HepG2 (cell line): ENCODE data around the gene NISCH. TPM values are rescaled to one million over a fixed set of nuclear protein-coding genes. Genes with fewer than 3 reads are reported as not detected.
A peak's percentile ranks its signal among the peaks of the same experiment; 100 is the strongest.

Experiments used
- ADNP ChIP-seq: sonication (generic); formaldehyde crosslinking; IDR thresholded peaks from 2 replicates; pipeline ENCODE4 v1.4.0; 2020; ENCODE audit warnings: missing genetic modification reagents
- CBX1 ChIP-seq: IDR thresholded peaks from one replicate; pipeline ENCODE4 v1.6.1; 2016; ENCODE audit warnings: antibody characterized with exemption, low read depth
- ELF4 ChIP-seq: sonication (generic); formaldehyde crosslinking; IDR thresholded peaks from 2 replicates; pipeline ENCODE4 v1.5.0; 2020; ENCODE audit warnings: missing genetic modification reagents, mild to moderate bottlenecking, moderate library complexity, borderline replicate concordance
- GABPB1 ChIP-seq: IDR thresholded peaks from 2 replicates; pipeline ENCODE4 v1.6.1; 2016; ENCODE audit warnings: mild to moderate bottlenecking, missing genetic modification reagents, moderate library complexity, missing compliant biosample characterization
- HDAC1 ChIP-seq: sonication (generic); formaldehyde crosslinking; IDR thresholded peaks from 2 replicates; pipeline ENCODE4 v1.5.1; 2020; ENCODE audit warnings: mild to moderate bottlenecking, missing genetic modification reagents
- HNRNPK ChIP-seq: fragments of 200-400 bp; formaldehyde crosslinking; IDR thresholded peaks from 2 replicates; pipeline ENCODE4 v1.6.1; 2018; ENCODE audit warnings: low read length, low read depth, moderate library complexity, mild to moderate bottlenecking; ENCODE audit not compliant: poor library complexity, severe bottlenecking
- JDP2 ChIP-seq: sonication (generic); formaldehyde crosslinking; IDR thresholded peaks from 2 replicates; pipeline ENCODE4 v1.8.1; 2022; ENCODE audit warnings: missing genetic modification reagents, borderline replicate concordance
- KDM4B ChIP-seq: sonication (generic); formaldehyde crosslinking; IDR thresholded peaks from 2 replicates; pipeline ENCODE4 v1.4.0; 2020; ENCODE audit warnings: missing genetic modification reagents
- LCORL ChIP-seq, 2 experiments: fragments of 450-650 bp in 1 of 2; sonication (generic) in 1 of 2; formaldehyde crosslinking in 1 of 2; IDR thresholded peaks; 2 replicates each; pipeline versions ENCODE4 v1.5.0 to v1.6.1; 2017 to 2020; ENCODE audit warnings: antibody characterized with exemption in 1 of 2, missing genetic modification reagents in 1 of 2
- NRL ChIP-seq: sonication (generic); formaldehyde crosslinking; IDR thresholded peaks from 2 replicates; pipeline ENCODE4 v1.5.0; 2020; ENCODE audit warnings: missing genetic modification reagents, mild to moderate bottlenecking, moderate library complexity, borderline replicate concordance
- RXRA ChIP-seq: sonication (generic); formaldehyde crosslinking; IDR thresholded peaks from 2 replicates; pipeline ENCODE4 v1.5.1; 2020; ENCODE audit warnings: missing genetic modification reagents
- ZNF207 ChIP-seq: fragments of 450-650 bp; IDR thresholded peaks from 2 replicates; pipeline ENCODE4 v1.6.1; 2016; ENCODE audit warnings: antibody characterized with exemption, borderline replicate concordance
- ZNF337 ChIP-seq: sonication (generic); formaldehyde crosslinking; IDR thresholded peaks from 2 replicates; pipeline ENCODE4 v1.5.1; 2020; ENCODE audit warnings: missing genetic modification reagents, low read depth, mild to moderate bottlenecking, borderline replicate concordance
- ZNF383 ChIP-seq: sonication (generic); formaldehyde crosslinking; IDR thresholded peaks from 2 replicates; pipeline ENCODE4 v1.4.0; 2020; ENCODE audit warnings: missing genetic modification reagents, mild to moderate bottlenecking, borderline replicate concordance
- ZNF724P ChIP-seq: sonication (generic); formaldehyde crosslinking; IDR thresholded peaks from 2 replicates; pipeline ENCODE4 v1.8.0; 2022; ENCODE audit warnings: missing genetic modification reagents, borderline replicate concordance
- polyA plus RNA-seq, 8 experiments: library from polyadenylated mRNA; depleted of rRNA in 3 of 8; stranded (reverse) in 7 of 8; unstranded in 1 of 8; fragments of >200 nt; fragmentation: Illumina TruSeq in 4 of 8; extraction: Trizol in 4 of 8; gene quantifications; 2 replicates each; pipeline versions ENCODE4 v1.2.1 to v1.2.3, GENCODE V29; 2011 to 2016; ENCODE audit warnings: low read depth in 4 of 8, missing spikeins in 1 of 8, mixed read lengths in 1 of 8; ENCODE audit not compliant: insufficient read depth in 1 of 8
- total RNA-seq, 5 experiments: library from RNA; depleted of rRNA; stranded (reverse); fragments of >200 nt; fragmentation: Illumina TruSeq; extraction: Trizol; gene quantifications; 2 replicates each; pipeline ENCODE4 v1.2.3, GENCODE V29; 2016; ENCODE audit warnings: low read depth in 1 of 5
- TF ChIP-seq, protein P1 (sequence below): sonication (generic); formaldehyde crosslinking; IDR thresholded peaks from 2 replicates; pipeline ENCODE4 v1.9.0; 2021; ENCODE audit warnings: mild to moderate bottlenecking, missing genetic modification reagents
- TF ChIP-seq, protein P2 (sequence below): IDR thresholded peaks from 2 replicates; pipeline ENCODE4 v1.6.1; 2012; ENCODE audit warnings: low read depth, low read length, improper control_type of control experiment
- TF ChIP-seq, protein P3 (sequence below), 2 experiments: fragments of 450-650 bp in 1 of 2; sonication (generic) in 1 of 2; formaldehyde crosslinking; IDR thresholded peaks; 2 replicates each; pipeline versions ENCODE4 v1.5.0 to v1.8.0; 2020 to 2022; ENCODE audit warnings: mild to moderate bottlenecking in 1 of 2, missing genetic modification reagents in 1 of 2

Gene NISCH
- total and polyA plus RNA-seq, 2 of the 13 experiments (the other 11 are each of a cell fraction or from before 2014, with no cell fraction given): 27.0 to 47.6 TPM

DNA sequence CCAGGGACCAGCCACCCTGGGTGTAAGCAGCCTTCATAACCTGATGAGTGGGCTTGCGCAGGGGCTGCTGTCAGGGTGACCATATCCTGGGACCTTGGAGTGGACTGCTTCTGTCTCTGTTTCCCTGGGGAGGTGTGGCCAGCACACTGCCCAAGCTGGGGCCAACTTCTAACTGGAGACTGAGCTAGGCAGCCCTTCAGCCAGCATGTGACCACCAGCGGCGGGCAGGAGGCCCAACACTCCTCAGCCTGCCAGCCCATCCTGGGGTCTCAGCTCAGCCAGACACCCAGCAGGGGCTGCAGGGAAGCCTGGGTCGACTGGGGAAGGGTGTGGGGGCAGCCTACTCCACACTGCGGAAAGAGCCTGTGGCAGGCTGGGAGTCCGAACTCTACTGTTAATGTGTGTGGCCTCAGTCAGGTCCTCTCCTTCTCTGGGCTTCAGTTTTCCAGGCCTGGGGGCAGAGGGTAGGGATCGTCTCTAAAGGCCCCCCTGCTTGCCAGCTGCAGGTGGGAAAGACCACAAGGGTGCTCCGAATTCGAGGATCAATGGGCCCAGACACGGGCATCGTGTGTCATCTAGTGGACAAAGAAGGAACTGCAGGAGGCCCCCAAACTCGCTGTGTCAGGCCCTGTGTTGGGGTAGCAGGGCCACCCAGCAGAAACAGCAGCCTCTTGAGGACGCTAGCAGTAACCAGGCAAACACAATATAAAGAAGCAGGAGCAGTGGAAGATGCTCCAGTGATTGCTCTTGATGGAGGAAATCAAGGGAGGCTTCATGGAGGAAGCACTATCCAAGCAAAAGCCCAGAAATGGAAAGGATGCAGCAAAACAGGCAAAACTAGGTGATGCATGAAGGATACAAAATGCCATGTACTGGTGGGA is 8.5 kb upstream of the NISCH start (continued):
- TF ChIP-seq, protein P1, sequence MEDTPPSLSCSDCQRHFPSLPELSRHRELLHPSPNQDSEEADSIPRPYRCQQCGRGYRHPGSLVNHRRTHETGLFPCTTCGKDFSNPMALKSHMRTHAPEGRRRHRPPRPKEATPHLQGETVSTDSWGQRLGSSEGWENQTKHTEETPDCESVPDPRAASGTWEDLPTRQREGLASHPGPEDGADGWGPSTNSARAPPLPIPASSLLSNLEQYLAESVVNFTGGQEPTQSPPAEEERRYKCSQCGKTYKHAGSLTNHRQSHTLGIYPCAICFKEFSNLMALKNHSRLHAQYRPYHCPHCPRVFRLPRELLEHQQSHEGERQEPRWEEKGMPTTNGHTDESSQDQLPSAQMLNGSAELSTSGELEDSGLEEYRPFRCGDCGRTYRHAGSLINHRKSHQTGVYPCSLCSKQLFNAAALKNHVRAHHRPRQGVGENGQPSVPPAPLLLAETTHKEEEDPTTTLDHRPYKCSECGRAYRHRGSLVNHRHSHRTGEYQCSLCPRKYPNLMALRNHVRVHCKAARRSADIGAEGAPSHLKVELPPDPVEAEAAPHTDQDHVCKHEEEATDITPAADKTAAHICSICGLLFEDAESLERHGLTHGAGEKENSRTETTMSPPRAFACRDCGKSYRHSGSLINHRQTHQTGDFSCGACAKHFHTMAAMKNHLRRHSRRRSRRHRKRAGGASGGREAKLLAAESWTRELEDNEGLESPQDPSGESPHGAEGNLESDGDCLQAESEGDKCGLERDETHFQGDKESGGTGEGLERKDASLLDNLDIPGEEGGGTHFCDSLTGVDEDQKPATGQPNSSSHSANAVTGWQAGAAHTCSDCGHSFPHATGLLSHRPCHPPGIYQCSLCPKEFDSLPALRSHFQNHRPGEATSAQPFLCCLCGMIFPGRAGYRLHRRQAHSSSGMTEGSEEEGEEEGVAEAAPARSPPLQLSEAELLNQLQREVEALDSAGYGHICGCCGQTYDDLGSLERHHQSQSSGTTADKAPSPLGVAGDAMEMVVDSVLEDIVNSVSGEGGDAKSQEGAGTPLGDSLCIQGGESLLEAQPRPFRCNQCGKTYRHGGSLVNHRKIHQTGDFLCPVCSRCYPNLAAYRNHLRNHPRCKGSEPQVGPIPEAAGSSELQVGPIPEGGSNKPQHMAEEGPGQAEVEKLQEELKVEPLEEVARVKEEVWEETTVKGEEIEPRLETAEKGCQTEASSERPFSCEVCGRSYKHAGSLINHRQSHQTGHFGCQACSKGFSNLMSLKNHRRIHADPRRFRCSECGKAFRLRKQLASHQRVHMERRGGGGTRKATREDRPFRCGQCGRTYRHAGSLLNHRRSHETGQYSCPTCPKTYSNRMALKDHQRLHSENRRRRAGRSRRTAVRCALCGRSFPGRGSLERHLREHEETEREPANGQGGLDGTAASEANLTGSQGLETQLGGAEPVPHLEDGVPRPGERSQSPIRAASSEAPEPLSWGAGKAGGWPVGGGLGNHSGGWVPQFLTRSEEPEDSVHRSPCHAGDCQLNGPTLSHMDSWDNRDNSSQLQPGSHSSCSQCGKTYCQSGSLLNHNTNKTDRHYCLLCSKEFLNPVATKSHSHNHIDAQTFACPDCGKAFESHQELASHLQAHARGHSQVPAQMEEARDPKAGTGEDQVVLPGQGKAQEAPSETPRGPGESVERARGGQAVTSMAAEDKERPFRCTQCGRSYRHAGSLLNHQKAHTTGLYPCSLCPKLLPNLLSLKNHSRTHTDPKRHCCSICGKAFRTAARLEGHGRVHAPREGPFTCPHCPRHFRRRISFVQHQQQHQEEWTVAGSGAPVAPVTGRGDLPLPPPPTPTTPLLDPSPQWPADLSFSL (CRISPR knock-in tag): no peak
- TF ChIP-seq, protein P2, sequence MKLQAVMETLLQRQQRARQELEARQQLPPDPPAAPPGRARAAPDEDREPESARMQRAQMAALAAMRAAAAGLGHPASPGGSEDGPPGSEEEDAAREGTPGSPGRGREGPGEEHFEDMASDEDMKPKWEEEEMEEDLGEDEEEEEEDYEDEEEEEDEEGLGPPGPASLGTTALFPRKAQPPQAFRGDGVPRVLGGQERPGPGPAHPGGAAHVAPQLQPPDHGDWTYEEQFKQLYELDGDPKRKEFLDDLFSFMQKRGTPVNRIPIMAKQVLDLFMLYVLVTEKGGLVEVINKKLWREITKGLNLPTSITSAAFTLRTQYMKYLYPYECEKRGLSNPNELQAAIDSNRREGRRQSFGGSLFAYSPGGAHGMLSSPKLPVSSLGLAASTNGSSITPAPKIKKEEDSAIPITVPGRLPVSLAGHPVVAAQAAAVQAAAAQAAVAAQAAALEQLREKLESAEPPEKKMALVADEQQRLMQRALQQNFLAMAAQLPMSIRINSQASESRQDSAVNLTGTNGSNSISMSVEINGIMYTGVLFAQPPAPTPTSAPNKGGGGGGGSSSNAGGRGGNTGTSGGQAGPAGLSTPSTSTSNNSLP: 0 out of 2 replicates have a peak, but pooled peaks have one; percentile 18
- TF ChIP-seq CBX1 (no peak), HNRNPK (no peak), ZNF383 (no peak), ZNF724P (CRISPR knock-in tag) (no peak), ELF4 (CRISPR knock-in tag) (no peak), KDM4B (CRISPR knock-in tag) (no peak), LCORL (IDR thresholded peaks at IDR 0.05) (no peak), LCORL (CRISPR knock-in tag; IDR thresholded peaks at IDR 0.05) (0 out of 2 replicates have a peak, but pooled peaks have one; percentile 71), JDP2 (no peak), RXRA (CRISPR knock-in tag) (no peak), GABPB1 (CRISPR knock-in tag) (no peak; the same call in 1 of the 2 replicates), ADNP (no peak), ZNF337 (CRISPR knock-in tag) (peak; percentile 36; the same call in 1 of the 2 replicates), NRL (CRISPR knock-in tag) (no peak), HDAC1 (no peak), ZNF207 (no peak)
- TF ChIP-seq, protein P3, sequence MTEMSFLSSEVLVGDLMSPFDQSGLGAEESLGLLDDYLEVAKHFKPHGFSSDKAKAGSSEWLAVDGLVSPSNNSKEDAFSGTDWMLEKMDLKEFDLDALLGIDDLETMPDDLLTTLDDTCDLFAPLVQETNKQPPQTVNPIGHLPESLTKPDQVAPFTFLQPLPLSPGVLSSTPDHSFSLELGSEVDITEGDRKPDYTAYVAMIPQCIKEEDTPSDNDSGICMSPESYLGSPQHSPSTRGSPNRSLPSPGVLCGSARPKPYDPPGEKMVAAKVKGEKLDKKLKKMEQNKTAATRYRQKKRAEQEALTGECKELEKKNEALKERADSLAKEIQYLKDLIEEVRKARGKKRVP (CRISPR knock-in tag; IDR thresholded peaks at IDR 0.05): no peak
